Neural progenitor cell (in vitro differentiated cells): ENCODE results near the gene GRK7. TPM values are rescaled to one million over a fixed set of nuclear protein-coding genes. Genes with fewer than 3 reads are reported as not detected.
A peak's percentile ranks its signal among the peaks of the same experiment; 100 is the strongest.

ENCODE experiments used
- DNase-seq: peaks from one replicate; pipeline ENCODE4 v3.0.0-alpha.2; 2016; ENCODE audit warnings: low spot score
- H2AFZ ChIP-seq: fragments of 200-600 bp; sonication (generic); replicated peaks from 2 replicates; pipeline ENCODE4 v1.6.1; 2016; ENCODE audit warnings: antibody characterized with exemption
- H3F3A ChIP-seq: fragments of 200-600 bp; sonication (generic); 2 replicates; pipeline ENCODE4 v1.6.1; 2016; ENCODE audit warnings: antibody characterized with exemption, low read depth
- H3K27ac ChIP-seq: fragments of 200-600 bp; sonication (generic); 2 replicates; pipeline ENCODE4 v1.5.1; 2016; ENCODE audit warnings: mild to moderate bottlenecking
- H3K27me3 ChIP-seq: fragments of 200-600 bp; sonication (generic); 2 replicates; pipeline ENCODE4 v1.6.1; 2016; ENCODE audit warnings: mild to moderate bottlenecking, moderate library complexity
- H3K36me3 ChIP-seq: fragments of 200-600 bp; sonication (generic); 2 replicates; pipeline ENCODE4 v1.5.1; 2016
- H3K4me1 ChIP-seq: fragments of 200-600 bp; sonication (generic); 2 replicates; pipeline ENCODE4 v1.6.1; 2016; ENCODE audit warnings: mixed run types
- H3K4me2 ChIP-seq: fragments of 200-600 bp; sonication (generic); 2 replicates; pipeline ENCODE4 v1.6.1; 2016
- H3K4me3 ChIP-seq: fragments of 200-600 bp; sonication (generic); 2 replicates; pipeline ENCODE4 v1.5.1; 2016
- H3K79me2 ChIP-seq: fragments of 200-600 bp; sonication (generic); 2 replicates; pipeline ENCODE4 v1.6.1; 2016; ENCODE audit warnings: low read depth
- H3K9ac ChIP-seq: fragments of 200-600 bp; sonication (generic); 2 replicates; pipeline ENCODE4 v1.6.1; 2016
- H3K9me3 ChIP-seq: fragments of 200-600 bp; sonication (generic); 2 replicates; pipeline ENCODE4 v1.5.1; 2016; ENCODE audit warnings: low read depth
- H4K20me1 ChIP-seq: fragments of 200-600 bp; sonication (generic); 2 replicates; pipeline ENCODE4 v1.6.1; 2016; ENCODE audit warnings: low read depth
- H3K27ac Mint-ChIP-seq: 3 replicates; pipeline ENCODE4 v1.8.0; 2021; ENCODE audit warnings: mixed read lengths
- H3K27me3 Mint-ChIP-seq: 2 replicates; pipeline ENCODE4 v1.8.0; 2022; ENCODE audit warnings: low read depth, mild to moderate bottlenecking, inconsistent platforms, moderate library complexity, mixed read lengths; ENCODE audit not compliant: insufficient read depth
- H3K36me3 Mint-ChIP-seq: 3 replicates; pipeline ENCODE4 v1.8.0; 2021; ENCODE audit warnings: mixed read lengths
- H3K4me1 Mint-ChIP-seq: 3 replicates; pipeline ENCODE4 v1.8.0; 2021; ENCODE audit warnings: mixed read lengths
- H3K4me3 Mint-ChIP-seq: 3 replicates; pipeline ENCODE4 v1.8.0; 2021; ENCODE audit warnings: mild to moderate bottlenecking, moderate library complexity, mixed read lengths
- H3K9me3 Mint-ChIP-seq: 3 replicates; pipeline ENCODE4 v1.8.0; 2020; ENCODE audit warnings: mixed read lengths
- CTCF ChIP-seq: fragments of 200-600 bp; sonication (generic); IDR thresholded peaks from 2 replicates; pipeline ENCODE4 v1.5.1; 2017; ENCODE audit warnings: antibody characterized with exemption, mild to moderate bottlenecking
- EZH2 ChIP-seq: fragments of 200-600 bp; sonication (generic); IDR thresholded peaks from 2 replicates; pipeline ENCODE4 v1.6.1; 2017; ENCODE audit warnings: antibody characterized with exemption, mild to moderate bottlenecking, moderate library complexity
- EZH2phosphoT487 ChIP-seq: fragments of 200-600 bp; sonication (generic); IDR thresholded peaks from 2 replicates; pipeline ENCODE4 v1.6.1; 2017; ENCODE audit warnings: antibody characterized with exemption
- total RNA-seq: library from RNA; depleted of rRNA; stranded (reverse); fragments of >200 nt; gene quantifications from 2 replicates; pipeline ENCODE4 v1.2.3, GENCODE V29; 2015; ENCODE audit warnings: low replicate concordance

The GRK7 gene, protein sequence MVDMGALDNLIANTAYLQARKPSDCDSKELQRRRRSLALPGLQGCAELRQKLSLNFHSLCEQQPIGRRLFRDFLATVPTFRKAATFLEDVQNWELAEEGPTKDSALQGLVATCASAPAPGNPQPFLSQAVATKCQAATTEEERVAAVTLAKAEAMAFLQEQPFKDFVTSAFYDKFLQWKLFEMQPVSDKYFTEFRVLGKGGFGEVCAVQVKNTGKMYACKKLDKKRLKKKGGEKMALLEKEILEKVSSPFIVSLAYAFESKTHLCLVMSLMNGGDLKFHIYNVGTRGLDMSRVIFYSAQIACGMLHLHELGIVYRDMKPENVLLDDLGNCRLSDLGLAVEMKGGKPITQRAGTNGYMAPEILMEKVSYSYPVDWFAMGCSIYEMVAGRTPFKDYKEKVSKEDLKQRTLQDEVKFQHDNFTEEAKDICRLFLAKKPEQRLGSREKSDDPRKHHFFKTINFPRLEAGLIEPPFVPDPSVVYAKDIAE (N-terminal part only)
- 0.03 TPM in 1 of 2 replicates, not detected in the other for total RNA-seq

GRCh38 chr3:141763088-141763750 is at the start of gene GRK7:
GRK7 (plus strand) TSS chr3:141763408; CDS start chr3:141778285, 14,877 bp downstream.
- H3K9ac ChIP-seq, result no peak within 1 kb of the TSS
- peaks cover 3% of the 10 kb centered on the region for H3K4me1 Mint-ChIP-seq
- H4K20me1 ChIP-seq, result no peaks in the 10 kb centered on the region
- no peaks in the 10 kb centered on the region for H3K27me3 Mint-ChIP-seq
- H3K27me3 ChIP-seq, result peaks cover 23% of the 10 kb centered on the region
- H3K27ac ChIP-seq, result no peak within 1 kb of the TSS
- H3K79me2 ChIP-seq, result no peaks in the 10 kb centered on the region
- DNase-seq, result no peak
- H3K36me3 Mint-ChIP-seq, result peaks cover 2% of the 10 kb centered on the region
- H3K4me1 ChIP-seq, result no peaks in the 10 kb centered on the region
- TF ChIP-seq CTCF, result no peak
- TF ChIP-seq EZH2phosphoT487, result no peak
- no peak for TF ChIP-seq EZH2
- H2AFZ ChIP-seq, result no peak within 1 kb of the TSS
- H3K4me2 ChIP-seq, result peak within 1 kb of the TSS; percentile 54
- H3K4me3 ChIP-seq, result peak within 1 kb of the TSS; percentile 25
- H3K36me3 ChIP-seq, result no peaks in the 10 kb centered on the region
- no peaks in the 10 kb centered on the region for H3K9me3 ChIP-seq
- H3K9me3 Mint-ChIP-seq, result peaks cover 4% of the 10 kb centered on the region
- no peak within 1 kb of the TSS for H3K4me3 Mint-ChIP-seq
- H3F3A ChIP-seq, result no peaks in the 10 kb centered on the region
- H3K27ac Mint-ChIP-seq, result no peak within 1 kb of the TSS

GRCh38 chr3:141714671-141715070 is 48.5 kb upstream of the GRK7 start:
- no peaks in the 10 kb centered on the region for H3K79me2 ChIP-seq
- no peaks in the 10 kb centered on the region for H3K36me3 ChIP-seq
- peaks cover 11% of the 10 kb centered on the region for H3K9me3 Mint-ChIP-seq
- DNase-seq, result no peak
- H3K4me3 ChIP-seq, result no peak overlapping the region
- no peaks in the 10 kb centered on the region for H3F3A ChIP-seq
- no peaks in the 10 kb centered on the region for H3K36me3 Mint-ChIP-seq
- H3K27ac Mint-ChIP-seq, result no peak overlapping the region
- TF ChIP-seq CTCF (no peak), EZH2phosphoT487 (no peak), EZH2 (no peak)
- H3K4me1 Mint-ChIP-seq, result no peaks in the 10 kb centered on the region
- H3K27ac ChIP-seq, result no peak overlapping the region
- H2AFZ ChIP-seq, result no peak overlapping the region
- H3K9ac ChIP-seq, result no peak overlapping the region
- H3K4me1 ChIP-seq, result no peaks in the 10 kb centered on the region
- H3K9me3 ChIP-seq, result peaks cover 8% of the 10 kb centered on the region
- no peaks in the 10 kb centered on the region for H3K27me3 Mint-ChIP-seq
- H3K27me3 ChIP-seq, result no peaks in the 10 kb centered on the region
- H4K20me1 ChIP-seq, result no peaks in the 10 kb centered on the region
- H3K4me3 Mint-ChIP-seq, result no peak overlapping the region
- H3K4me2 ChIP-seq, result no peak overlapping the region

- Histone ChIP-seq H3F3A (no peaks in the 10 kb centered on the region), H3K36me3 (no peaks in the 10 kb centered on the region), H3K4me1 (no peaks in the 10 kb centered on the region), H3K27me3 (no peaks in the 10 kb centered on the region), H4K20me1 (no peaks in the 10 kb centered on the region), H3K27ac (no peak overlapping the region), H3K4me2 (no peak overlapping the region), H3K9ac (no peak overlapping the region), H3K4me3 (no peak overlapping the region), H3K9me3 (no peaks in the 10 kb centered on the region), H3K79me2 (no peaks in the 10 kb centered on the region), H2AFZ (no peak overlapping the region)
- no peak overlapping the region for H3K27ac Mint-ChIP-seq
- peaks cover 2% of the 10 kb centered on the region for H3K9me3 Mint-ChIP-seq
- no peaks in the 10 kb centered on the region for H3K4me1 Mint-ChIP-seq
- TF ChIP-seq CTCF (no peak), EZH2phosphoT487 (no peak), EZH2 (no peak)
- DNase-seq, result no peak
- peaks cover 4% of the 10 kb centered on the region for H3K27me3 Mint-ChIP-seq
- no peak overlapping the region for H3K4me3 Mint-ChIP-seq
- no peaks in the 10 kb centered on the region for H3K36me3 Mint-ChIP-seq
Measured at GRCh38 chr3:141722081-141722480, 41.1 kb upstream of the GRK7 start.
